GM23338 (cell line): Measurements from ENCODE around the gene C3AR1. TPM values are rescaled to one million over a fixed set of nuclear protein-coding genes. Genes with fewer than 3 reads are reported as not detected.
A peak's percentile ranks its signal among the peaks of the same experiment; 100 is the strongest.

Experiments
- ATAC-seq: fragments of 200-7000 bp; cut with Tn5 transposase; 3 replicates; pipeline ENCODE4 v1.9.1; 2020
- DNase-seq: peaks from one replicate; pipeline ENCODE4 v3.0.0-alpha.2; 2015; ENCODE audit warnings: low spot score
- H2AFZ ChIP-seq: fragments of 200-600 bp; sonication (generic); 2 replicates; pipeline ENCODE4 v1.8.0; 2016; ENCODE audit warnings: antibody characterized with exemption, mild to moderate bottlenecking, moderate library complexity
- H3F3A ChIP-seq: fragments of 200-600 bp; sonication (generic); replicated peaks from 2 replicates; pipeline ENCODE4 v1.8.0; 2017; ENCODE audit warnings: antibody characterized with exemption, mixed run types, low read depth
- H3K27ac ChIP-seq: fragments of 200-600 bp; sonication (generic); 2 replicates; pipeline ENCODE4 v1.6.1; 2016; ENCODE audit warnings: low read depth
- H3K27me3 ChIP-seq: fragments of 200-600 bp; sonication (generic); 2 replicates; pipeline ENCODE4 v1.8.0; 2016; ENCODE audit warnings: mild to moderate bottlenecking, mixed run types, moderate library complexity; ENCODE audit not compliant: insufficient read depth
- H3K36me3 ChIP-seq: fragments of 200-600 bp; sonication (generic); 2 replicates; pipeline ENCODE4 v1.8.0; 2016; ENCODE audit warnings: mild to moderate bottlenecking; ENCODE audit not compliant: insufficient read depth
- H3K4me1 ChIP-seq: fragments of 200-600 bp; sonication (generic); 2 replicates; pipeline ENCODE4 v1.8.0; 2016; ENCODE audit warnings: mild to moderate bottlenecking, moderate library complexity; ENCODE audit not compliant: insufficient read depth
- H3K4me2 ChIP-seq: fragments of 200-600 bp; sonication (generic); 2 replicates; pipeline ENCODE4 v1.7.1; 2017; ENCODE audit warnings: mixed run types
- H3K4me3 ChIP-seq: fragments of 200-600 bp; sonication (generic); 2 replicates; pipeline ENCODE4 v1.6.1; 2016; ENCODE audit warnings: mixed run types
- H3K79me2 ChIP-seq: fragments of 200-600 bp; sonication (generic); replicated peaks from 2 replicates; pipeline ENCODE4 v1.8.0; 2017; ENCODE audit warnings: mild to moderate bottlenecking; ENCODE audit not compliant: insufficient read depth
- H3K9me2 ChIP-seq: fragments of 200-600 bp; sonication (generic); 2 replicates; pipeline ENCODE4 v1.8.0; 2017; ENCODE audit not compliant: insufficient read depth
- H4K20me1 ChIP-seq: fragments of 200-600 bp; sonication (generic); replicated peaks from 2 replicates; pipeline ENCODE4 v1.8.0; 2017; ENCODE audit warnings: mild to moderate bottlenecking; ENCODE audit not compliant: insufficient read depth
- H3K27ac Mint-ChIP-seq: 2 replicates; pipeline ENCODE4 v1.8.0; 2020; ENCODE audit warnings: inconsistent platforms, mild to moderate bottlenecking, moderate library complexity, mixed read lengths
- H3K27me3 Mint-ChIP-seq: 3 replicates; pipeline ENCODE4 v1.8.0; 2022; ENCODE audit warnings: low read depth, mild to moderate bottlenecking, moderate library complexity, mixed read lengths, inconsistent platforms; ENCODE audit not compliant: insufficient read depth, poor library complexity
- H3K36me3 Mint-ChIP-seq: 3 replicates; pipeline ENCODE4 v1.8.0; 2021; ENCODE audit warnings: low read depth, mild to moderate bottlenecking, inconsistent platforms, moderate library complexity, mixed read lengths
- H3K4me1 Mint-ChIP-seq: 3 replicates; pipeline ENCODE4 v1.8.0; 2020; ENCODE audit warnings: mild to moderate bottlenecking, inconsistent platforms, mixed read lengths
- H3K4me3 Mint-ChIP-seq: 3 replicates; pipeline ENCODE4 v1.8.0; 2021; ENCODE audit warnings: moderate library complexity, mild to moderate bottlenecking, inconsistent platforms, mixed read lengths
- H3K9me3 Mint-ChIP-seq: 3 replicates; pipeline ENCODE4 v1.8.0; 2020; ENCODE audit warnings: moderate library complexity, mild to moderate bottlenecking, inconsistent platforms, mixed read lengths
- CREB1 ChIP-seq: fragments of 250-450 bp; sonication (Bioruptor Pico); IDR thresholded peaks from 2 replicates; pipeline ENCODE4 v1.5.0; 2020; ENCODE audit warnings: low read depth, mild to moderate bottlenecking, moderate library complexity
- EZH2 ChIP-seq: fragments of 200-600 bp; sonication (generic); IDR thresholded peaks from one replicate; pipeline ENCODE4 v1.8.0; 2017; ENCODE audit warnings: antibody characterized with exemption, mild to moderate bottlenecking, low read depth; ENCODE audit not compliant: unreplicated experiment
- JUNB ChIP-seq: IDR thresholded peaks from one replicate; pipeline ENCODE4 v1.6.1; 2016; ENCODE audit warnings: antibody characterized with exemption; ENCODE audit not compliant: unreplicated experiment
- NANOG ChIP-seq: IDR thresholded peaks from 2 replicates; pipeline ENCODE4 v1.6.1; 2016; ENCODE audit warnings: antibody characterized with exemption, borderline replicate concordance
- POLR2AphosphoS5 ChIP-seq: IDR thresholded peaks from 2 replicates; pipeline ENCODE4 v1.6.1; 2016; ENCODE audit warnings: antibody characterized with exemption, low read depth
- STAT1 ChIP-seq: IDR thresholded peaks from one replicate; pipeline ENCODE4 v1.6.1; 2016; ENCODE audit warnings: antibody characterized with exemption; ENCODE audit not compliant: unreplicated experiment
- ZNF114 ChIP-seq: fragments of 250-450 bp; sonication (Bioruptor Pico); IDR thresholded peaks from 2 replicates; pipeline ENCODE4 v1.5.0; 2020; ENCODE audit warnings: mild to moderate bottlenecking, moderate library complexity
- polyA plus RNA-seq: library from polyadenylated mRNA; unstranded; fragments of >200 nt; fragmentation: Nextera tagmentation; extraction: Ambion mirVana; gene quantifications from 2 replicates; pipeline ENCODE4 v1.2.1, GENCODE V29; 2016
- total RNA-seq: library from RNA; depleted of rRNA; stranded (reverse); fragments of >200 nt; shearing (Covaris generic); gene quantifications from 2 replicates; pipeline ENCODE4 v1.2.3, GENCODE V29; 2014
- TF ChIP-seq, protein P1 (sequence below), 2 experiments: fragments of 200-600 bp in 1 of 2; sonication (generic) in 1 of 2; conservative IDR thresholded peaks; 2 replicates each; pipeline versions ENCODE4 v1.5.1 to v1.6.1; 2016 to 2017; ENCODE audit warnings: antibody characterized with exemption in 2 of 2, low read depth in 2 of 2, mild to moderate bottlenecking in 2 of 2, moderate library complexity in 1 of 2
- TF ChIP-seq, protein P2 (sequence below): IDR thresholded peaks from one replicate; pipeline ENCODE4 v1.6.1; 2018; ENCODE audit warnings: antibody characterized with exemption; ENCODE audit not compliant: unreplicated experiment

The C3AR1 gene
- total and polyA plus RNA-seq, 2 experiments from 2014 or later: not detected

DNA sequence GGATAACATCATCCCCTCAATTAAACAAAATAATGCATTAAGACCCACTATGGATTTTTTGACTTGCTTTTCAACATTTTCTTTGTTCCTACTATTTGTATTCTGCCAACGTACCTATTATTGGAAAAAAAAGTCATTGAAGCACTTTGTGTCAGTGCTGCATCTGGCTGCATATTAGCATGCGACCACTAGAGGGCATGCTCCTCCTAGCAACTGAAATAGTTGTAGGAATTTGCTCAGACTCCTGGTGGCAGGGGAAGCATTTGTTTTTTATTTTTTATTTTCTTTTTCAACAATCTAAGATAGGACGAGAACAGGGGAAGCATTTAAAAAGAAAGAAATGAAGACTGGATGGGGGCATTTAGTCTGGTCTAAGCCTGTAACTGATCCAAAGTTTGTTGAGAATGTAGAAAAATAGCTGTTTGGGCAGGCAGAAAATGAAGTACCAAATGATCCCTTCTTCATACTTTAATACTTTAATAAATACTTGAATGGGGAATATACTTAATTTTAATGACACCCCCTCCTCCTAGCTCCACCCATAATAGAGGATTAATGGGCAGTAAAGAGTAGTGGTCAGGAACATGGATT is 42.7 kb upstream of the C3AR1 start:
- Histone ChIP-seq H3K9me2 (no peaks in the 10 kb centered on the region), H2AFZ (no peak overlapping the region), H3K4me3 (no peak overlapping the region), H3K4me1 (no peaks in the 10 kb centered on the region), H4K20me1 (no peaks in the 10 kb centered on the region), H3K36me3 (no peaks in the 10 kb centered on the region), H3F3A (no peaks in the 10 kb centered on the region), H3K4me2 (no peak overlapping the region), H3K27me3 (no peaks in the 10 kb centered on the region), H3K27ac (no peak overlapping the region), H3K79me2 (no peaks in the 10 kb centered on the region)
- Mint-ChIP-seq H3K4me3 (no peak overlapping the region), H3K27ac (no peak overlapping the region), H3K9me3 (peaks cover 6% of the 10 kb centered on the region), H3K4me1 (no peaks in the 10 kb centered on the region), H3K36me3 (peaks cover 10% of the 10 kb centered on the region; the same call in 2 of the 3 replicates), H3K27me3 (peaks cover 1% of the 10 kb centered on the region)
- DNase-seq: peak; percentile 87
- peak; percentile 75 for ATAC-seq
- TF ChIP-seq POLR2AphosphoS5: no peak
- TF ChIP-seq STAT1: no peak
- TF ChIP-seq CREB1 (CRISPR knock-in tag): no peak
- TF ChIP-seq, protein P1, sequence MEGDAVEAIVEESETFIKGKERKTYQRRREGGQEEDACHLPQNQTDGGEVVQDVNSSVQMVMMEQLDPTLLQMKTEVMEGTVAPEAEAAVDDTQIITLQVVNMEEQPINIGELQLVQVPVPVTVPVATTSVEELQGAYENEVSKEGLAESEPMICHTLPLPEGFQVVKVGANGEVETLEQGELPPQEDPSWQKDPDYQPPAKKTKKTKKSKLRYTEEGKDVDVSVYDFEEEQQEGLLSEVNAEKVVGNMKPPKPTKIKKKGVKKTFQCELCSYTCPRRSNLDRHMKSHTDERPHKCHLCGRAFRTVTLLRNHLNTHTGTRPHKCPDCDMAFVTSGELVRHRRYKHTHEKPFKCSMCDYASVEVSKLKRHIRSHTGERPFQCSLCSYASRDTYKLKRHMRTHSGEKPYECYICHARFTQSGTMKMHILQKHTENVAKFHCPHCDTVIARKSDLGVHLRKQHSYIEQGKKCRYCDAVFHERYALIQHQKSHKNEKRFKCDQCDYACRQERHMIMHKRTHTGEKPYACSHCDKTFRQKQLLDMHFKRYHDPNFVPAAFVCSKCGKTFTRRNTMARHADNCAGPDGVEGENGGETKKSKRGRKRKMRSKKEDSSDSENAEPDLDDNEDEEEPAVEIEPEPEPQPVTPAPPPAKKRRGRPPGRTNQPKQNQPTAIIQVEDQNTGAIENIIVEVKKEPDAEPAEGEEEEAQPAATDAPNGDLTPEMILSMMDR (conservative IDR thresholded peaks at IDR 0.05; ENCODE audit: low read depth in 2 of 2): peak; percentile 99 to 100

GRCh38 chr12:8099235-8099634 is 33.1 kb upstream of the C3AR1 start:
- Histone ChIP-seq H3K4me1 (no peaks in the 10 kb centered on the region), H3K27ac (no peak overlapping the region), H4K20me1 (0 out of 2 replicates have a peak, but pooled peaks cover 3% of the 10 kb centered on the region), H3K4me2 (no peak overlapping the region), H3K4me3 (no peak overlapping the region), H3F3A (no peaks in the 10 kb centered on the region), H2AFZ (no peak overlapping the region), H3K79me2 (no peaks in the 10 kb centered on the region), H3K27me3 (no peaks in the 10 kb centered on the region), H3K36me3 (peaks cover 7% of the 10 kb centered on the region), H3K9me2 (no peaks in the 10 kb centered on the region)
- no peaks in the 10 kb centered on the region; the same call in 2 of the 3 replicates for H3K9me3 Mint-ChIP-seq
- H3K4me1 Mint-ChIP-seq: no peaks in the 10 kb centered on the region
- no peak for DNase-seq
- no peak for ATAC-seq
- H3K36me3 Mint-ChIP-seq: peaks cover 37% of the 10 kb centered on the region
- H3K27ac Mint-ChIP-seq: no peak overlapping the region
- H3K27me3 Mint-ChIP-seq: no peaks in the 10 kb centered on the region
- H3K4me3 Mint-ChIP-seq: no peak overlapping the region
- no peak for TF ChIP-seq POLR2AphosphoS5
- TF ChIP-seq EZH2: no peak
- no peak for TF ChIP-seq ZNF114
- TF ChIP-seq JUNB: no peak
- TF ChIP-seq, protein P2, sequence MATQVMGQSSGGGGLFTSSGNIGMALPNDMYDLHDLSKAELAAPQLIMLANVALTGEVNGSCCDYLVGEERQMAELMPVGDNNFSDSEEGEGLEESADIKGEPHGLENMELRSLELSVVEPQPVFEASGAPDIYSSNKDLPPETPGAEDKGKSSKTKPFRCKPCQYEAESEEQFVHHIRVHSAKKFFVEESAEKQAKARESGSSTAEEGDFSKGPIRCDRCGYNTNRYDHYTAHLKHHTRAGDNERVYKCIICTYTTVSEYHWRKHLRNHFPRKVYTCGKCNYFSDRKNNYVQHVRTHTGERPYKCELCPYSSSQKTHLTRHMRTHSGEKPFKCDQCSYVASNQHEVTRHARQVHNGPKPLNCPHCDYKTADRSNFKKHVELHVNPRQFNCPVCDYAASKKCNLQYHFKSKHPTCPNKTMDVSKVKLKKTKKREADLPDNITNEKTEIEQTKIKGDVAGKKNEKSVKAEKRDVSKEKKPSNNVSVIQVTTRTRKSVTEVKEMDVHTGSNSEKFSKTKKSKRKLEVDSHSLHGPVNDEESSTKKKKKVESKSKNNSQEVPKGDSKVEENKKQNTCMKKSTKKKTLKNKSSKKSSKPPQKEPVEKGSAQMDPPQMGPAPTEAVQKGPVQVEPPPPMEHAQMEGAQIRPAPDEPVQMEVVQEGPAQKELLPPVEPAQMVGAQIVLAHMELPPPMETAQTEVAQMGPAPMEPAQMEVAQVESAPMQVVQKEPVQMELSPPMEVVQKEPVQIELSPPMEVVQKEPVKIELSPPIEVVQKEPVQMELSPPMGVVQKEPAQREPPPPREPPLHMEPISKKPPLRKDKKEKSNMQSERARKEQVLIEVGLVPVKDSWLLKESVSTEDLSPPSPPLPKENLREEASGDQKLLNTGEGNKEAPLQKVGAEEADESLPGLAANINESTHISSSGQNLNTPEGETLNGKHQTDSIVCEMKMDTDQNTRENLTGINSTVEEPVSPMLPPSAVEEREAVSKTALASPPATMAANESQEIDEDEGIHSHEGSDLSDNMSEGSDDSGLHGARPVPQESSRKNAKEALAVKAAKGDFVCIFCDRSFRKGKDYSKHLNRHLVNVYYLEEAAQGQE: no peak
- TF ChIP-seq NANOG: no peak
- TF ChIP-seq, protein P1 (conservative IDR thresholded peaks at IDR 0.05; ENCODE audit: low read depth in 2 of 2): no peak
